22Rv1 (cell line): Measurements from ENCODE around the gene JAML.

Experiments
- ZFX ChIP-seq: fragments of 450-650 bp; IDR thresholded peaks from 2 replicates; pipeline ENCODE4 v1.6.1; 2017; ENCODE audit warnings: antibody characterized with exemption, borderline replicate concordance
- TF ChIP-seq, protein P1 (sequence below): fragments of 450-650 bp; IDR thresholded peaks from 2 replicates; pipeline ENCODE4 v1.5.1; 2017; ENCODE audit warnings: mild to moderate bottlenecking

DNA sequence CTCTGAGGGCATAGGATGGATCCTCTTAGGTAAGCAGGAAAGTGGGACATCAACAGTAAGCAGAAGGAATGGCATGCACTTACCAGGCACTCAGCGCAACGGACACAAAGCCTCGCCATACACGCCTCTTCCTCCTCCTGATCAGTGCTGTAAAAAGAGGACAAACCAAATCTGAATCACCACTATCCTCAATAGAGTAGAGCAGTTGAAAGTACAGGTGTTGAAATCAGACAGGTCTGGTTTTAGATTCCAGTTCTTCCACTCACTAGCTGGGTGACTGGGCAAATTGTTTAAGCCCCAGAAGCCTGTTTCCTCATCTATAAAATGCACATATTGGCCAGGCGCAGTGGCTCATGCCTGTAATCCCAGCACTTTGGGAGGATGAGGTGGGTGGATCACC, 8.6 kb upstream of the JAML start:
- TF ChIP-seq, protein P1, sequence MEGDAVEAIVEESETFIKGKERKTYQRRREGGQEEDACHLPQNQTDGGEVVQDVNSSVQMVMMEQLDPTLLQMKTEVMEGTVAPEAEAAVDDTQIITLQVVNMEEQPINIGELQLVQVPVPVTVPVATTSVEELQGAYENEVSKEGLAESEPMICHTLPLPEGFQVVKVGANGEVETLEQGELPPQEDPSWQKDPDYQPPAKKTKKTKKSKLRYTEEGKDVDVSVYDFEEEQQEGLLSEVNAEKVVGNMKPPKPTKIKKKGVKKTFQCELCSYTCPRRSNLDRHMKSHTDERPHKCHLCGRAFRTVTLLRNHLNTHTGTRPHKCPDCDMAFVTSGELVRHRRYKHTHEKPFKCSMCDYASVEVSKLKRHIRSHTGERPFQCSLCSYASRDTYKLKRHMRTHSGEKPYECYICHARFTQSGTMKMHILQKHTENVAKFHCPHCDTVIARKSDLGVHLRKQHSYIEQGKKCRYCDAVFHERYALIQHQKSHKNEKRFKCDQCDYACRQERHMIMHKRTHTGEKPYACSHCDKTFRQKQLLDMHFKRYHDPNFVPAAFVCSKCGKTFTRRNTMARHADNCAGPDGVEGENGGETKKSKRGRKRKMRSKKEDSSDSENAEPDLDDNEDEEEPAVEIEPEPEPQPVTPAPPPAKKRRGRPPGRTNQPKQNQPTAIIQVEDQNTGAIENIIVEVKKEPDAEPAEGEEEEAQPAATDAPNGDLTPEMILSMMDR = no peak
- no peak for TF ChIP-seq ZFX
